Pancreas (tissue), 10 donors: ENCODE measurements around the gene BRD7. TPM values are rescaled to one million over a fixed set of nuclear protein-coding genes. Genes with fewer than 3 reads are reported as not detected.

Source experiments
- ATAC-seq, 4 donors: fragments of 200-7000 bp; cut with Tn5 transposase; one replicate each; pipeline versions ENCODE4 v1.8.0 to v1.9.1; 2020; ENCODE audit warnings: mild to moderate bottlenecking in 4 of 4, moderate library complexity in 4 of 4
- DNase-seq, 6 donors: peaks; one replicate each; pipeline ENCODE4 v3.0.0-alpha.2; 2020
- FAIRE-seq: peaks from 2 replicates; lab custom pipeline; 2012; peaks lifted over from hg19 to GRCh38; lab: Jason Lieb, UNC
- H3K27ac ChIP-seq, 4 donors: fragments of 200-600 bp; sonication (generic); 1 replicate in 3 of 4; 2 replicates in 1 of 4; pipeline versions ENCODE4 v1.5.0 to v1.8.0; 2020
- H3K27me3 ChIP-seq, 4 donors: fragments of 200-600 bp; one replicate each; pipeline ENCODE4 v1.8.0; 2021
- H3K36me3 ChIP-seq, 3 donors: fragments of 200-600 bp; sonication (generic) in 1 of 3; one replicate each; pipeline versions ENCODE4 v1.5.0 to v1.8.0; 2020 to 2021
- H3K4me1 ChIP-seq, 3 donors: fragments of 200-600 bp; one replicate each; pipeline ENCODE4 v1.8.0; 2021
- H3K4me3 ChIP-seq, 4 donors: fragments of 200-600 bp; sonication (generic) in 2 of 4; one replicate each; pipeline versions ENCODE4 v1.5.0 to v1.8.0; 2020 to 2021
- H3K9me3 ChIP-seq, 4 donors: fragments of 200-600 bp; one replicate each; pipeline ENCODE4 v1.8.0; 2021
- CTCF ChIP-seq, 4 donors: fragments of 200-600 bp; sonication (generic) in 3 of 4; IDR thresholded peaks; one replicate each; pipeline versions ENCODE4 v1.5.0 to v1.8.0; 2021; ENCODE audit warnings: antibody characterized with exemption in 4 of 4
- WGBS, 2 donors: extraction: QIAGEN DNeasy Blood & Tissue Kit; methylation state at CpG; one replicate each; pipeline ENCODE4 v1.1.7; 2013; 5-methylcytosine and 5-hydroxymethylcytosine counted together
- intact Hi-C, 3 donors: fragments of 100-400 bp; cut with DNase I; formaldehyde crosslinking; loops; one replicate each; pipeline versions ENCODE4 v1.11.1 to v1.14.2; 2022
- polyA plus RNA-seq, 2 donors: library from polyadenylated mRNA; stranded (reverse); fragments of 200-250 nt; gene quantifications; one replicate each; pipeline ENCODE4 v1.2.3, GENCODE V29; 2013
- total RNA-seq, 6 donors: library from RNA; stranded (reverse); fragmentation: NEBNext Ultra II Directional in 4 of 6; extraction: Animal tissue kit (Norgen Biotek cat#: 25700) in 4 of 6; gene quantifications; one replicate each; pipeline versions ENCODE4 v1.2.1 to v1.2.4, GENCODE V29; 2021 to 2023
- donor health status: healthy with polysubstance abuse.
- donor health status: DM: no; HTN: no; CAD: no; lungs with moderate emphysema.
- donor health status: DM: no; HTN: no; CAD: no.
- donor health status: control.
- donor health status: control.
- donor health status: Bipolar disorder and iron deficiency.
- donor health status: DM: yes; HTN: yes; CAD: no.
- donor health status: DM: no; HTN: no; CAD: no.
- donor health status: DM: no; HTN: no; CAD: no.
- donor health status: DM: yes; HTN: yes; CAD: no.

The BRD7 gene
- total and polyA plus RNA-seq, 8 donors: 23.4 to 40.4 (median 32.4) TPM

GRCh38 chr16:50311891-50312501 is 56.8 kb downstream of the BRD7 start:
- no peak for ATAC-seq
- 82 to 86% methylated on average over 22 of the region's 22 CpGs for WGBS, 2 donors
- H3K9me3 ChIP-seq: no peaks in the 10 kb centered on the region
- no peaks in the 10 kb centered on the region for H3K27me3 ChIP-seq
- no peak for FAIRE-seq
- H3K4me3 ChIP-seq: no peak overlapping the region
- intact Hi-C loops: no loop called here
- peaks cover 2 to 27% (median 16%) of the 10 kb centered on the region in 3 donors for H3K36me3 ChIP-seq
- H3K27ac ChIP-seq: no peak overlapping the region
- DNase-seq: no peak
- no peak for TF ChIP-seq CTCF (IDR thresholded peaks at IDR 0.05)
- H3K4me1 ChIP-seq: no peaks in the 10 kb centered on the region

- no peaks in the 10 kb centered on the region for H3K27me3 ChIP-seq
- intact Hi-C loops: no loop called here
- ATAC-seq (peak in 1 of 4 donors; percentile 11), DNase-seq (no peak), FAIRE-seq (no peak)
- H3K4me3 ChIP-seq: no peak overlapping the region
- peaks cover 2 to 18% (median 12%) of the 10 kb centered on the region in 3 donors for H3K36me3 ChIP-seq
- H3K9me3 ChIP-seq: no peaks in the 10 kb centered on the region
- no peak overlapping the region for H3K27ac ChIP-seq
- no peak for TF ChIP-seq CTCF (IDR thresholded peaks at IDR 0.05)
- no peaks in the 10 kb centered on the region for H3K4me1 ChIP-seq
- 67 to 82% methylated on average over 2 to 4 of the region's 4 CpGs for WGBS, 2 donors
Observed at GRCh38 chr16:50311134-50311528, 57.7 kb downstream of the BRD7 start.

- H3K4me3 ChIP-seq: no peak overlapping the region
- peak in 1 of 4 donors; percentile 13 for ATAC-seq
- no peak overlapping the region for H3K27ac ChIP-seq
- DNase-seq: peak in 1 of 6 donors; percentile 49
- intact Hi-C loops: no loop called here
- no peaks in the 10 kb centered on the region for H3K27me3 ChIP-seq
- FAIRE-seq: no peak
- H3K4me1 ChIP-seq: no peaks in the 10 kb centered on the region
- 60 to 66% methylated on average over 18 of the region's 18 CpGs for WGBS, 2 donors
- H3K36me3 ChIP-seq: peaks cover 2 to 12% (median 6%) of the 10 kb centered on the region in 3 donors
- TF ChIP-seq CTCF (IDR thresholded peaks at IDR 0.05): no peak
- no peaks in the 10 kb centered on the region for H3K9me3 ChIP-seq
Observed at GRCh38 chr16:50310308-50311133, 58.3 kb downstream of the BRD7 start.

- 62 to 65% methylated on average over 15 of the region's 15 CpGs for WGBS, 2 donors
- intact Hi-C loops: no loop called here
- no peaks in the 10 kb centered on the region for H3K9me3 ChIP-seq
- FAIRE-seq: no peak
- TF ChIP-seq CTCF (IDR thresholded peaks at IDR 0.05): no peak
- no peak for ATAC-seq
- peak in 1 of 6 donors; percentile 57 for DNase-seq
- H3K4me1 ChIP-seq: no peaks in the 10 kb centered on the region
- no peaks in the 10 kb centered on the region for H3K27me3 ChIP-seq
- H3K4me3 ChIP-seq: no peak overlapping the region
- no peak overlapping the region for H3K27ac ChIP-seq
- H3K36me3 ChIP-seq: peaks cover 0 to 4% (median 2%) of the 10 kb centered on the region in 3 donors
Observed at GRCh38 chr16:50309527-50310307, 59.1 kb downstream of the BRD7 start.
